Astrocyte (in vitro differentiated cells and primary cell): ENCODE data around the gene PMM2. TPM values are rescaled to one million over a fixed set of nuclear protein-coding genes. Genes with fewer than 3 reads are reported as not detected.

Source experiments
- DNase-seq: peaks from one replicate; pipeline ENCODE4 v3.0.0-alpha.2; 2010; ENCODE audit warnings: low read depth
- FAIRE-seq: peaks from 2 replicates; lab custom pipeline; 2011; peaks lifted over from hg19 to GRCh38; lab: Jason Lieb, UNC
- H2AFZ ChIP-seq: 2 replicates; pipeline ENCODE4 v1.6.0; 2012; ENCODE audit warnings: low read depth, low read length, inconsistent platforms
- H3K27ac ChIP-seq: 2 replicates; pipeline ENCODE4 v1.5.1; 2011; ENCODE audit warnings: low read depth, low read length, inconsistent platforms
- H3K27me3 ChIP-seq: 2 replicates; pipeline ENCODE4 v1.6.0; 2011; ENCODE audit warnings: low read length, inconsistent platforms; ENCODE audit not compliant: insufficient read depth
- H3K36me3 ChIP-seq: 2 replicates; pipeline ENCODE4 v1.5.1; 2011; ENCODE audit warnings: low read length, inconsistent platforms; ENCODE audit not compliant: insufficient read depth
- H3K4me1 ChIP-seq: 2 replicates; pipeline ENCODE4 v1.5.1; 2011; ENCODE audit warnings: low read length, inconsistent platforms; ENCODE audit not compliant: insufficient read depth
- H3K4me2 ChIP-seq: 2 replicates; pipeline ENCODE4 v1.6.0; 2012; ENCODE audit warnings: low read length, inconsistent platforms
- H3K4me3 ChIP-seq: 2 replicates; pipeline ENCODE4 v1.5.1; 2011; ENCODE audit warnings: low read depth, mild to moderate bottlenecking, low read length, inconsistent platforms; ENCODE audit not compliant: insufficient read depth
- H3K79me2 ChIP-seq: 2 replicates; pipeline ENCODE4 v1.6.0; 2012; ENCODE audit warnings: mild to moderate bottlenecking, low read length, inconsistent platforms; ENCODE audit not compliant: insufficient read depth
- H3K9ac ChIP-seq: 2 replicates; pipeline ENCODE4 v1.6.0; 2012; ENCODE audit warnings: mild to moderate bottlenecking, low read length, inconsistent platforms
- H3K9me3 ChIP-seq: 2 replicates; pipeline ENCODE4 v1.5.1; 2012; ENCODE audit warnings: low read depth, mild to moderate bottlenecking, low read length, inconsistent platforms; ENCODE audit not compliant: insufficient read depth
- H4K20me1 ChIP-seq: 2 replicates; pipeline ENCODE4 v1.6.0; 2012; ENCODE audit warnings: low read length, inconsistent platforms; ENCODE audit not compliant: insufficient read depth
- H3K27ac Mint-ChIP-seq: one replicate; pipeline ENCODE4 v1.8.0; 2021; ENCODE audit warnings: mild to moderate bottlenecking, mixed read lengths; ENCODE audit not compliant: unreplicated experiment
- H3K27me3 Mint-ChIP-seq: one replicate; pipeline ENCODE4 v1.8.0; 2021; ENCODE audit warnings: low read depth, mixed read lengths; ENCODE audit not compliant: unreplicated experiment
- H3K36me3 Mint-ChIP-seq: one replicate; pipeline ENCODE4 v1.8.0; 2021; ENCODE audit warnings: low read depth, mixed read lengths; ENCODE audit not compliant: unreplicated experiment
- H3K4me1 Mint-ChIP-seq: one replicate; pipeline ENCODE4 v1.8.0; 2021; ENCODE audit warnings: low read depth, mixed read lengths; ENCODE audit not compliant: unreplicated experiment
- H3K4me3 Mint-ChIP-seq: one replicate; pipeline ENCODE4 v1.8.0; 2021; ENCODE audit warnings: mild to moderate bottlenecking, moderate library complexity, mixed read lengths; ENCODE audit not compliant: unreplicated experiment
- H3K9me3 Mint-ChIP-seq: one replicate; pipeline ENCODE4 v1.8.0; 2021; ENCODE audit warnings: mild to moderate bottlenecking, mixed read lengths; ENCODE audit not compliant: unreplicated experiment
- EZH2 ChIP-seq: IDR thresholded peaks from 2 replicates; pipeline ENCODE4 v1.6.1; 2012; ENCODE audit warnings: mild to moderate bottlenecking, low read length, inconsistent platforms; ENCODE audit not compliant: insufficient read depth
- total RNA-seq: library from RNA; stranded (reverse); gene quantifications from 2 replicates; pipeline ENCODE4 v1.2.1, GENCODE V29; 2021
- TF ChIP-seq, protein P1 (sequence below): IDR thresholded peaks from 2 replicates; pipeline ENCODE4 v1.5.1; 2011; ENCODE audit warnings: low read depth, mild to moderate bottlenecking, inconsistent platforms, low read length, moderate library complexity; ENCODE audit not compliant: insufficient read depth

PMM2 gene
- total RNA-seq, 1 donor from 2014 or later = 57.8 TPM

DNA sequence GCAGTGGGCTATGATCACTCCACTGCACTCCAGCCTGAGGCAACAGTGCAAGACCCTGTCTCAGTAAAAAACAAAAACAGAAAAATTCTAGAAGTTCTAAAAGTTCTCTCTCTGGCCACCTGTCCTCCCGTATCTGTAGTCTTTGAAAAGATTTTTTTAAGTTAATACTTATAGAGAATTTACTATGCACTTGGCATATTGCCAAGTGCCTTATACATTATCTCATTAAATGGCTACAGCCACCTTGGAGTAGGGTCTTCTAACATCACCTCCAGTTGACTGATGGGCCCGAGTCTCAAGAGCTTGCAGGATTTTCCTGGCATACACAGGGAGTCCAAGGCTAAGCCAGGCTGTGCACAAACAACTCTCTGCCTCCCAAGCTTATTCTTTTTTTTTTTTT lies 44.9 kb upstream of the PMM2 start:
- peaks cover 4% of the 10 kb centered on the region for H3K36me3 Mint-ChIP-seq

DNA sequence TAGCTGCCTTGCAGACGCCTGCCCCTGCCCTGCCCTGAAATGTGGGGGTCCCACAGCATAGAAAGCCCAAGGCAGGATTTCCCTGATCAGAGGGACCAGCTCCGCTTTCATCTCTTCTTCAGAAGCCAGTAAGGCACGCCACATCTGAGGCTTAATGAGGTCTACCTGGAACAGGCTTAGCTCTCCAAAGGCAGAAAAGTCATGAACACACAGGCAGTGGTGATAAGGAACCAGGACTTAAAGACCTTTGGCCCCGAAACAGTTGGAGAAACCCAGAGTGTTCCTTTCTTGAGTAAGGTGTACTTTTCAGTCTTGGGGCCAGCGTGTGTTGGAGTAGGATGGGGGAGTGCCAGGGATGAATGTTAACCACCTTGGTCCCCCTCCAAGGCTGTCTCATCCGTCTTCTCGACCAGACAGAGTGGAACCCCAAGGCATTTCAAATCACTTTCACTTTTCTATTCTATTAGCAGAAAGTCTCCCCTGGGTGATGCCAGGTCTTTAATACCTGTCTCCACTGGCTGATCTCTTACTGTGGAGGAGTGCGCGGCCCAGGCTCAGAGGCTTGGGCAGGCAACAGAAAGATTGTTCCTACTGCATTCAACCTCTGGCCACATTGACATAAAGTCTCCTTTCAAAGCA lies 44.1 kb upstream of the PMM2 start:
- H3K4me1 ChIP-seq = peaks cover 4% of the 10 kb centered on the region
- H3K4me2 ChIP-seq = no peak overlapping the region
- Mint-ChIP-seq H3K27me3 (no peaks in the 10 kb centered on the region), H3K4me1 (peaks cover 12% of the 10 kb centered on the region), H3K27ac (no peak overlapping the region), H3K36me3 (peaks cover 4% of the 10 kb centered on the region), H3K4me3 (no peak overlapping the region), H3K9me3 (peaks cover 2% of the 10 kb centered on the region)
- no peak for TF ChIP-seq EZH2
- TF ChIP-seq, protein P1, sequence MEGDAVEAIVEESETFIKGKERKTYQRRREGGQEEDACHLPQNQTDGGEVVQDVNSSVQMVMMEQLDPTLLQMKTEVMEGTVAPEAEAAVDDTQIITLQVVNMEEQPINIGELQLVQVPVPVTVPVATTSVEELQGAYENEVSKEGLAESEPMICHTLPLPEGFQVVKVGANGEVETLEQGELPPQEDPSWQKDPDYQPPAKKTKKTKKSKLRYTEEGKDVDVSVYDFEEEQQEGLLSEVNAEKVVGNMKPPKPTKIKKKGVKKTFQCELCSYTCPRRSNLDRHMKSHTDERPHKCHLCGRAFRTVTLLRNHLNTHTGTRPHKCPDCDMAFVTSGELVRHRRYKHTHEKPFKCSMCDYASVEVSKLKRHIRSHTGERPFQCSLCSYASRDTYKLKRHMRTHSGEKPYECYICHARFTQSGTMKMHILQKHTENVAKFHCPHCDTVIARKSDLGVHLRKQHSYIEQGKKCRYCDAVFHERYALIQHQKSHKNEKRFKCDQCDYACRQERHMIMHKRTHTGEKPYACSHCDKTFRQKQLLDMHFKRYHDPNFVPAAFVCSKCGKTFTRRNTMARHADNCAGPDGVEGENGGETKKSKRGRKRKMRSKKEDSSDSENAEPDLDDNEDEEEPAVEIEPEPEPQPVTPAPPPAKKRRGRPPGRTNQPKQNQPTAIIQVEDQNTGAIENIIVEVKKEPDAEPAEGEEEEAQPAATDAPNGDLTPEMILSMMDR = no peak
- no peaks in the 10 kb centered on the region for H3K36me3 ChIP-seq
- H3K27ac ChIP-seq = no peak overlapping the region
- no peaks in the 10 kb centered on the region for H3K9me3 ChIP-seq
- no peak overlapping the region for H3K4me3 ChIP-seq
- no peak overlapping the region for H2AFZ ChIP-seq
- no peaks in the 10 kb centered on the region for H3K27me3 ChIP-seq
- FAIRE-seq = no peak
- H3K9ac ChIP-seq = no peak overlapping the region
- peaks cover 3% of the 10 kb centered on the region for H4K20me1 ChIP-seq
- DNase-seq = peak; percentile 5
- no peaks in the 10 kb centered on the region for H3K79me2 ChIP-seq

More for the DNA sequence above, 44.9 kb upstream of the PMM2 start:
- Histone ChIP-seq H3K79me2 (no peaks in the 10 kb centered on the region), H3K9ac (no peak overlapping the region), H3K27me3 (no peaks in the 10 kb centered on the region), H3K4me3 (no peak overlapping the region), H3K9me3 (no peaks in the 10 kb centered on the region), H3K4me2 (no peak overlapping the region), H4K20me1 (peaks cover 3% of the 10 kb centered on the region), H3K36me3 (no peaks in the 10 kb centered on the region), H3K27ac (no peak overlapping the region), H2AFZ (no peak overlapping the region), H3K4me1 (peaks cover 4% of the 10 kb centered on the region)
- peaks cover 2% of the 10 kb centered on the region for H3K9me3 Mint-ChIP-seq
- no peak overlapping the region for H3K27ac Mint-ChIP-seq
- TF ChIP-seq, protein P1 = no peak
- no peak for TF ChIP-seq EZH2
- DNase-seq = no peak
- no peak overlapping the region for H3K4me3 Mint-ChIP-seq
- FAIRE-seq = no peak
- H3K4me1 Mint-ChIP-seq = peaks cover 12% of the 10 kb centered on the region
- no peaks in the 10 kb centered on the region for H3K27me3 Mint-ChIP-seq

DNA sequence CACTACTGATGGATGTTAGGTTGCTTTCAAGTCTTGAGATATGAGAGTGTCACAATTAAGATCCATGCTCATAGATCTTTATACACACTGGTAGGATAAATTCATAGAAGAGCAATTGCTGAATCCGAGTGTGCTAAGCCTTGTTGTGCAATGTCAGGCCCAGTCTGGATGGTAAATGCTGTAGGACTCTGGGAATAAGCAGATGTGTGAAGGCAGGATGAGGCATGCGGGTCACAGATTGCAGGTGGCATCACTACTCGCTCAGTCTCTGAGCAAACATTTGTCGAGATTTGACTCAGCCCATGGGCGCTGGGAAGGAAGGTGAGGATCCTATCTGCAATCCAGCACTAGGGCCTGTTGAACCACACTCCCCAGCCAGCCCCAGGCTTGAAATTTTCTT lies 40.9 kb upstream of the PMM2 start:
- H2AFZ ChIP-seq = no peak overlapping the region
- Mint-ChIP-seq H3K4me3 (no peak overlapping the region), H3K9me3 (peaks cover 2% of the 10 kb centered on the region), H3K27ac (no peak overlapping the region), H3K4me1 (peaks cover 8% of the 10 kb centered on the region), H3K36me3 (peaks cover 7% of the 10 kb centered on the region), H3K27me3 (no peaks in the 10 kb centered on the region)
- H3K4me3 ChIP-seq = no peak overlapping the region
- H4K20me1 ChIP-seq = peaks cover 3% of the 10 kb centered on the region
- FAIRE-seq (no peak), DNase-seq (no peak)
- no peaks in the 10 kb centered on the region for H3K9me3 ChIP-seq
- peaks cover 3% of the 10 kb centered on the region for H3K4me1 ChIP-seq
- H3K27me3 ChIP-seq = no peaks in the 10 kb centered on the region
- H3K4me2 ChIP-seq = no peak overlapping the region
- no peak overlapping the region for H3K27ac ChIP-seq
- no peaks in the 10 kb centered on the region for H3K36me3 ChIP-seq
- TF ChIP-seq EZH2 = no peak
- TF ChIP-seq, protein P1 = no peak
- no peaks in the 10 kb centered on the region for H3K79me2 ChIP-seq
- no peak overlapping the region for H3K9ac ChIP-seq
